ENCODE measurements around the gene TRIM58.

DNA sequence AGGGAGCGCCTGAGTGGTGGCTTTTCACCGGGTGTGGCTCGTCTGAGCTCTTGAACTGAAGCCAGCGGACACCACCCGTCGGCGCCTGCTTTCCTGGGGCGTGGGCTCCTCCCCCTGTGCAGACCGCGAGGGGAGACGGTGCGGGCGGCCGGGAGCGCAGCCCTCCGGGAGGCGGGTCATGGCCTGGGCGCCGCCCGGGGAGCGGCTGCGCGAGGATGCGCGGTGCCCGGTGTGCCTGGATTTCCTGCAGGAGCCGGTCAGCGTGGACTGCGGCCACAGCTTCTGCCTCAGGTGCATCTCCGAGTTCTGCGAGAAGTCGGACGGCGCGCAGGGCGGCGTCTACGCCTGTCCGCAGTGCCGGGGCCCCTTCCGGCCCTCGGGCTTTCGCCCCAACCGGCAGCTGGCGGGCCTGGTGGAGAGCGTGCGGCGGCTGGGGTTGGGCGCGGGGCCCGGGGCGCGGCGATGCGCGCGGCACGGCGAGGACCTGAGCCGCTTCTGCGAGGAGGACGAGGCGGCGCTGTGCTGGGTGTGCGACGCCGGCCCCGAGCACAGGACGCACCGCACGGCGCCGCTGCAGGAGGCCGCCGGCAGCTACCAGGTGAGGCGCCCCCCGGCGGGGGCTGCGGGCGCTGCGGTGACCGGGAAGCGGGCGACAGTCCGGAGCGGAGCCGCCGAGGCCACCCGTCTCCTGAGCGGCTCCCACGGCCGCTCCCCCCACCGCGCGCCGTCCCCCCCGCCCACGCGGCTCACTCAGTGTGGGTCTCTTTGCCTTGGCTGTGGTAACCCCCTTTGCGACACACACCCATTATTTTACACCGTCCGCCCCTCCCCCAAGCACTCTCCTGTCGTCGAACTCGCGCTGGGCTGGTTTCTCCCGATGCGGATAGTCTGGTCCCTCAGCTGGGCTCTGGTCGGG, at the start of gene TRIM58:
- TF ChIP-seq, protein P1, sequence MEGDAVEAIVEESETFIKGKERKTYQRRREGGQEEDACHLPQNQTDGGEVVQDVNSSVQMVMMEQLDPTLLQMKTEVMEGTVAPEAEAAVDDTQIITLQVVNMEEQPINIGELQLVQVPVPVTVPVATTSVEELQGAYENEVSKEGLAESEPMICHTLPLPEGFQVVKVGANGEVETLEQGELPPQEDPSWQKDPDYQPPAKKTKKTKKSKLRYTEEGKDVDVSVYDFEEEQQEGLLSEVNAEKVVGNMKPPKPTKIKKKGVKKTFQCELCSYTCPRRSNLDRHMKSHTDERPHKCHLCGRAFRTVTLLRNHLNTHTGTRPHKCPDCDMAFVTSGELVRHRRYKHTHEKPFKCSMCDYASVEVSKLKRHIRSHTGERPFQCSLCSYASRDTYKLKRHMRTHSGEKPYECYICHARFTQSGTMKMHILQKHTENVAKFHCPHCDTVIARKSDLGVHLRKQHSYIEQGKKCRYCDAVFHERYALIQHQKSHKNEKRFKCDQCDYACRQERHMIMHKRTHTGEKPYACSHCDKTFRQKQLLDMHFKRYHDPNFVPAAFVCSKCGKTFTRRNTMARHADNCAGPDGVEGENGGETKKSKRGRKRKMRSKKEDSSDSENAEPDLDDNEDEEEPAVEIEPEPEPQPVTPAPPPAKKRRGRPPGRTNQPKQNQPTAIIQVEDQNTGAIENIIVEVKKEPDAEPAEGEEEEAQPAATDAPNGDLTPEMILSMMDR (IDR thresholded peaks at IDR 0.05 in 2 of 3, conservative IDR thresholded peaks at IDR 0.05 in 1 of 3; ENCODE audit: borderline replicate concordance in 1 of 3, insufficient read depth in 1 of 3, low read depth in 2 of 3, low read length in 2 of 3): no peak
- no peak for TF ChIP-seq EZH2 (IDR thresholded peaks at IDR 0.05)
- no peak for TF ChIP-seq RAD21 (IDR thresholded peaks at IDR 0.05; ENCODE audit: low read depth)
- no peak for TF ChIP-seq SIN3A (IDR thresholded peaks at IDR 0.05; ENCODE audit: low read depth)
- TF ChIP-seq, protein P2, sequence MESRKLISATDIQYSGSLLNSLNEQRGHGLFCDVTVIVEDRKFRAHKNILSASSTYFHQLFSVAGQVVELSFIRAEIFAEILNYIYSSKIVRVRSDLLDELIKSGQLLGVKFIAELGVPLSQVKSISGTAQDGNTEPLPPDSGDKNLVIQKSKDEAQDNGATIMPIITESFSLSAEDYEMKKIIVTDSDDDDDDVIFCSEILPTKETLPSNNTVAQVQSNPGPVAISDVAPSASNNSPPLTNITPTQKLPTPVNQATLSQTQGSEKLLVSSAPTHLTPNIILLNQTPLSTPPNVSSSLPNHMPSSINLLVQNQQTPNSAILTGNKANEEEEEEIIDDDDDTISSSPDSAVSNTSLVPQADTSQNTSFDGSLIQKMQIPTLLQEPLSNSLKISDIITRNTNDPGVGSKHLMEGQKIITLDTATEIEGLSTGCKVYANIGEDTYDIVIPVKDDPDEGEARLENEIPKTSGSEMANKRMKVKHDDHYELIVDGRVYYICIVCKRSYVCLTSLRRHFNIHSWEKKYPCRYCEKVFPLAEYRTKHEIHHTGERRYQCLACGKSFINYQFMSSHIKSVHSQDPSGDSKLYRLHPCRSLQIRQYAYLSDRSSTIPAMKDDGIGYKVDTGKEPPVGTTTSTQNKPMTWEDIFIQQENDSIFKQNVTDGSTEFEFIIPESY (IDR thresholded peaks at IDR 0.05; ENCODE audit: extremely low read depth, insufficient replicate concordance, low read length): no peak
- no peak for TF ChIP-seq JUND (IDR thresholded peaks at IDR 0.05)
- no peak for TF ChIP-seq POLR2A (IDR thresholded peaks at IDR 0.05; ENCODE audit: borderline replicate concordance, extremely low read depth, insufficient read depth, insufficient read length)
- TF ChIP-seq ZNF274 (IDR thresholded peaks at IDR 0.05; ENCODE audit: low read depth, low read length): no peak
- no peak for TF ChIP-seq POLR2AphosphoS5 (IDR thresholded peaks at IDR 0.05; ENCODE audit: low read depth, low read length)
- TF ChIP-seq YY1 (IDR thresholded peaks at IDR 0.05; ENCODE audit: extremely low read depth, insufficient replicate concordance, low read depth, low read length): no peak
- TF ChIP-seq EZH2phosphoT487 (IDR thresholded peaks at IDR 0.05; ENCODE audit: borderline replicate concordance): no peak
- TF ChIP-seq REST (IDR thresholded peaks at IDR 0.05; ENCODE audit: low read depth): no peak
- TF ChIP-seq SP1 (IDR thresholded peaks at IDR 0.05; ENCODE audit: low read depth): no peak
- no peak for TF ChIP-seq TCF7L2 (IDR thresholded peaks at IDR 0.05; ENCODE audit: borderline replicate concordance, extremely low read depth, insufficient read depth, insufficient read length)

Data from HCT116 (cell line).